OCI-LY7 (cell line): ENCODE results near the gene TAL1. TPM values are rescaled to one million over a fixed set of nuclear protein-coding genes. Genes with fewer than 3 reads are reported as not detected.

ENCODE experiments used
- BruUV-seq: library from RNA; stranded (reverse); fragments of 400-500 nt; replicated peaks from 2 replicates; lab custom pipeline; 2021; lab: Mats Ljungman, UMichigan
- CTCF ChIA-PET: fragments of 300-600 bp; sonication (Branson Sonifier 250); formaldehyde crosslinking; loops from one replicate; lab custom pipeline; 2022; ENCODE audit warnings: antibody characterized with exemption; ENCODE audit not compliant: unreplicated experiment; lab: Charles Lee
- POLR2A ChIA-PET: fragments of 300-600 bp; sonication (Branson Sonifier 250); formaldehyde crosslinking; loops from one replicate; lab custom pipeline; 2022; ENCODE audit warnings: antibody characterized with exemption; lab: Charles Lee
- DNase-seq: peaks from one replicate; pipeline ENCODE4 v3.0.0-alpha.2; 2015; ENCODE audit warnings: low spot score
- H2AFZ ChIP-seq: fragments of 200-600 bp; sonication (generic), shearing (Covaris generic); 2 replicates; pipeline ENCODE4 v1.6.1; 2014; ENCODE audit warnings: mild to moderate bottlenecking, antibody characterized with exemption, low read length, moderate library complexity
- H3K27ac ChIP-seq: fragments of 200-600 bp; sonication (generic); 2 replicates; pipeline ENCODE4 v1.5.1; 2014; ENCODE audit warnings: mixed run types, low read depth, mild to moderate bottlenecking, moderate library complexity, low read length, inconsistent platforms; ENCODE audit not compliant: poor library complexity, severe bottlenecking
- H3K36me3 ChIP-seq: fragments of 200-600 bp; sonication (generic); 2 replicates; pipeline ENCODE4 v1.6.1; 2014; ENCODE audit warnings: mild to moderate bottlenecking, antibody characterized with exemption, low read length, moderate library complexity, mixed read lengths; ENCODE audit not compliant: insufficient read depth
- H3K4me1 ChIP-seq: fragments of 200-600 bp; sonication (generic); 2 replicates; pipeline ENCODE4 v1.5.1; 2014; ENCODE audit warnings: mild to moderate bottlenecking, low read length; ENCODE audit not compliant: insufficient read depth, poor library complexity, severe bottlenecking
- H3K4me2 ChIP-seq: fragments of 200-600 bp; sonication (generic); 2 replicates; pipeline ENCODE4 v1.6.1; 2014; ENCODE audit warnings: mild to moderate bottlenecking, low read length
- H3K4me3 ChIP-seq: fragments of 200-600 bp; sonication (generic); 2 replicates; pipeline ENCODE4 v1.5.1; 2014; ENCODE audit warnings: mild to moderate bottlenecking, low read depth, low read length; ENCODE audit not compliant: poor library complexity, severe bottlenecking
- H3K79me2 ChIP-seq: fragments of 200-600 bp; sonication (generic); 2 replicates; pipeline ENCODE4 v1.6.1; 2016; ENCODE audit warnings: low read depth, mild to moderate bottlenecking, low read length, moderate library complexity, mixed read lengths; ENCODE audit not compliant: insufficient read depth
- H3K9me2 ChIP-seq: fragments of 200-600 bp; sonication (generic); 2 replicates; pipeline ENCODE4 v1.6.1; 2016; ENCODE audit warnings: mild to moderate bottlenecking, low read length, mixed read lengths; ENCODE audit not compliant: insufficient read depth
- H3K9me3 ChIP-seq: fragments of 200-600 bp; sonication (generic); 2 replicates; pipeline ENCODE4 v1.6.1; 2014; ENCODE audit warnings: mild to moderate bottlenecking, mixed run types, low read length, mixed read lengths
- H4K20me1 ChIP-seq: fragments of 200-600 bp; sonication (generic); 2 replicates; pipeline ENCODE4 v1.6.1; 2014; ENCODE audit warnings: mild to moderate bottlenecking, antibody characterized with exemption, low read length, moderate library complexity, mixed read lengths; ENCODE audit not compliant: insufficient read depth
- CTCF ChIP-seq: fragments of 200-600 bp; sonication (generic); conservative IDR thresholded peaks from 2 replicates; pipeline ENCODE4 v1.5.1; 2014; ENCODE audit warnings: mild to moderate bottlenecking, antibody characterized with exemption, low read length, moderate library complexity, mixed read lengths
- intact Hi-C: fragments of 100-400 bp; cut with micrococcal nuclease; formaldehyde crosslinking; loops from one replicate; pipeline ENCODE4 v1.10.0; 2022; ENCODE audit not compliant: unreplicated experiment
- total RNA-seq, 2 experiments: library from RNA; depleted of rRNA in 1 of 2; stranded (reverse); fragments of >200 nt in 1 of 2; shearing (Covaris generic) in 1 of 2; gene quantifications; 2 replicates each; pipeline ENCODE4 v1.2.3, GENCODE V29; 2014 to 2022

TAL1 gene
- total RNA-seq, 2 experiments from 2014 or later = not detected

DNA sequence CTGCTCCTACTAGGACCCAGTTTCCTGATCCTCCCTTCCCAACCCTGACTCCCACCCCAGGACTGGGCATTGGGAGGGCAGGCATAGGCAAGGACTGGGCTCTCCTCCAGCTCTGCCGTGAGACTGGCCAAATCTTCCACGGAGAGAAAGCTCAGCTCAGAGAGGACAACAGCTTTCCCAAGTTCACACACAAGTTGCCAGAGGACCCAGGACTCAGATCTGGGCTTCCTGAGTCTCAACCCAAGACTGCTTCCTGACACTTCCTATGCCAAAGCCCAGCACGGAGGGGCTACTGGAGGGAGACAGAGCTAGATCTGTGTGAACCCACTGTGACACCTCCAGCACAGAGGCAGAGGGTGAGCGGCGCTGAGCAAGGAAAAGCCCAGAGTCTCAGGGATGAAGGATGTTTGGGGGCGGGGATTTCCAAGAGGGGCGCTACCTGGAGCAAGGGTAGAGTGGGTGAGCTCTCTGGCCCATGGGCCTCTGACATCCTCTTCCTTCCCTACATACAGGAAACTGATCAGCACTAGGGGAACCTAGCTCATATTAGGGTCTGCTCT lies 49.3 kb downstream of the TAL1 start:
- Histone ChIP-seq H2AFZ (no peak overlapping the region), H3K36me3 (no peaks in the 10 kb centered on the region), H3K4me1 (no peaks in the 10 kb centered on the region), H3K9me2 (no peaks in the 10 kb centered on the region), H3K79me2 (no peaks in the 10 kb centered on the region), H3K27ac (no peak overlapping the region), H3K4me3 (no peak overlapping the region), H3K4me2 (no peak overlapping the region), H3K9me3 (no peaks in the 10 kb centered on the region), H4K20me1 (no peaks in the 10 kb centered on the region)
- no peak for TF ChIP-seq CTCF
- no peak for DNase-seq
- intact Hi-C loops = no loop called here
- POLR2A ChIA-PET = interaction anchor here (0.6 kb wide), 1 partner anchor 56 kb away, joined by 3 read pairs; no protein-coding TSS in a partner anchor
- BruUV-seq = no TSS peak
- CTCF ChIA-PET = no interaction called here

GRCh38 chr1:47181955-47182675 lies 49.9 kb downstream of the TAL1 start:
- TF ChIP-seq CTCF = no peak
- H3K4me2 ChIP-seq = no peak overlapping the region
- no TSS peak for BruUV-seq
- CTCF ChIA-PET = no interaction called here
- H3K27ac ChIP-seq = no peak overlapping the region
- no peak overlapping the region for H3K4me3 ChIP-seq
- H3K79me2 ChIP-seq = no peaks in the 10 kb centered on the region
- POLR2A ChIA-PET = interaction anchor here (0.6 kb wide), 1 partner anchor 56 kb away, joined by 3 read pairs; no protein-coding TSS in a partner anchor
- no peaks in the 10 kb centered on the region for H3K9me3 ChIP-seq
- intact Hi-C loops = no loop called here
- H2AFZ ChIP-seq = no peak overlapping the region
- H3K4me1 ChIP-seq = no peaks in the 10 kb centered on the region
- H3K36me3 ChIP-seq = no peaks in the 10 kb centered on the region
- DNase-seq = no peak
- no peaks in the 10 kb centered on the region for H3K9me2 ChIP-seq
- no peaks in the 10 kb centered on the region for H4K20me1 ChIP-seq
